ENCODE data around the gene ATG2A.

The ATG2A gene

GRCh38 chr11:64934682-64935358 lies 17.8 kb upstream of the ATG2A start:
- DNase-seq, result no peak
- Histone ChIP-seq H3K36me3 (replicated peaks; ENCODE audit: insufficient read depth, low read length) (no peaks in the 10 kb centered on the region), H4K20me1 (ENCODE audit: insufficient read depth, low read length) (no peaks in the 10 kb centered on the region), H2AFZ (ENCODE audit: low read length) (no peak overlapping the region), H3K4me1 (ENCODE audit: low read length) (no peaks in the 10 kb centered on the region), H3F3A (ENCODE audit: insufficient read depth, low read length) (no peaks in the 10 kb centered on the region), H3K4me3 (ENCODE audit: low read length) (no peak overlapping the region), H3K27me3 (replicated peaks; ENCODE audit: insufficient read depth, low read length) (no peaks in the 10 kb centered on the region), H3K27ac (ENCODE audit: low read length) (no peak overlapping the region), H3K9me2 (replicated peaks; ENCODE audit: insufficient read depth, low read length) (no peaks in the 10 kb centered on the region), H3K9me3 (replicated peaks; ENCODE audit: insufficient read depth, low read length) (no peaks in the 10 kb centered on the region), H3K9ac (ENCODE audit: low read length) (no peak overlapping the region), H3K79me2 (ENCODE audit: low read length) (no peaks in the 10 kb centered on the region), H3K4me2 (ENCODE audit: low read depth, low read length) (no peak overlapping the region)
- TF ChIP-seq EZH2 (optimal IDR thresholded peaks at IDR 0.05; ENCODE audit: low read depth, low read length) (no peak), CTCF (IDR thresholded peaks at IDR 0.05; ENCODE audit: low read length) (no peak), EZH2phosphoT487 (IDR thresholded peaks at IDR 0.05; ENCODE audit: low read length) (no peak)

DNA sequence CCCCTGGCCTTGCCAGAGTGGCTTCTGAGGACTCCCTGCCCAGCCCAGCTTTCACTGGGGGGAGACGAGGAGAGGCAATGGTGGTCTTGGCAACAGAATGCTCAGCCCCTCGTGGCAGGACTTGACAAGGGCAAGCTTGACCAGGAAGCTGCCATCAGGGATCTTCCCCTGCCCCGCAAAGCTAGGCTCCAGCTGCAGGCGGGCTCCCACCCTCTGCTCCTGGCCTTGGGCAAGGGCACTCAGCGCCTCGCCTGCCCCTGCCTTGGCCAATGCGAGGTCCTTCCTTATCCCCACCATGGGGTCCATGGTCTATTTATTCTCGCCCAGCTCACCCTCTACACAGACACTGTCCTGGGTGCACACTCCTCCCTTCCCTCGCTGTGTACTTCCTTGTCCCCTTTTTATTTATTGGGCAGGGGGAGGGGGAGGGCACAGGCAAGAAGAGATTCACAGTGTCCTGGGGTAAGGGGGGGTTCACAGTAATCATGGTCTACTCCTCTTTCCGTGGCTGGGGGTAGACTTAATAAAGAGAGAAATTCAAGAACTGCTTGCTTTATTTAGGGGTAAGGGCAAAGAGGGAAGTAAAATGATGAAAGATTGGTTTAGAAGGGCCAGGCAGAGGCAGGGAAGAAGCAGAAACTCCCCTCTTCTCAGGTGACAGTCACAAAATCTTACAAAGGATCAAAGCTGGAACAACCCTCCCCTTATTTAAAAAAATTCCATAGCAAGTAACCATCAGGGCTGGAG lies 17.1 kb upstream of the ATG2A start:
- Histone ChIP-seq H3K79me2 (ENCODE audit: low read length) (no peaks in the 10 kb centered on the region), H3K36me3 (replicated peaks; ENCODE audit: insufficient read depth, low read length) (no peaks in the 10 kb centered on the region), H3F3A (ENCODE audit: insufficient read depth, low read length) (no peaks in the 10 kb centered on the region), H3K4me1 (ENCODE audit: low read length) (no peaks in the 10 kb centered on the region), H2AFZ (ENCODE audit: low read length) (no peak overlapping the region), H3K4me2 (ENCODE audit: low read depth, low read length) (no peak overlapping the region), H3K27ac (ENCODE audit: low read length) (no peak overlapping the region), H4K20me1 (ENCODE audit: insufficient read depth, low read length) (no peaks in the 10 kb centered on the region), H3K27me3 (replicated peaks; ENCODE audit: insufficient read depth, low read length) (no peaks in the 10 kb centered on the region), H3K9me2 (replicated peaks; ENCODE audit: insufficient read depth, low read length) (no peaks in the 10 kb centered on the region), H3K4me3 (ENCODE audit: low read length) (no peak overlapping the region), H3K9me3 (replicated peaks; ENCODE audit: insufficient read depth, low read length) (no peaks in the 10 kb centered on the region), H3K9ac (ENCODE audit: low read length) (no peak overlapping the region)
- TF ChIP-seq EZH2 (optimal IDR thresholded peaks at IDR 0.05; ENCODE audit: low read depth, low read length) (no peak), EZH2phosphoT487 (IDR thresholded peaks at IDR 0.05; ENCODE audit: low read length) (no peak)
- DNase-seq, result no peak

DNA sequence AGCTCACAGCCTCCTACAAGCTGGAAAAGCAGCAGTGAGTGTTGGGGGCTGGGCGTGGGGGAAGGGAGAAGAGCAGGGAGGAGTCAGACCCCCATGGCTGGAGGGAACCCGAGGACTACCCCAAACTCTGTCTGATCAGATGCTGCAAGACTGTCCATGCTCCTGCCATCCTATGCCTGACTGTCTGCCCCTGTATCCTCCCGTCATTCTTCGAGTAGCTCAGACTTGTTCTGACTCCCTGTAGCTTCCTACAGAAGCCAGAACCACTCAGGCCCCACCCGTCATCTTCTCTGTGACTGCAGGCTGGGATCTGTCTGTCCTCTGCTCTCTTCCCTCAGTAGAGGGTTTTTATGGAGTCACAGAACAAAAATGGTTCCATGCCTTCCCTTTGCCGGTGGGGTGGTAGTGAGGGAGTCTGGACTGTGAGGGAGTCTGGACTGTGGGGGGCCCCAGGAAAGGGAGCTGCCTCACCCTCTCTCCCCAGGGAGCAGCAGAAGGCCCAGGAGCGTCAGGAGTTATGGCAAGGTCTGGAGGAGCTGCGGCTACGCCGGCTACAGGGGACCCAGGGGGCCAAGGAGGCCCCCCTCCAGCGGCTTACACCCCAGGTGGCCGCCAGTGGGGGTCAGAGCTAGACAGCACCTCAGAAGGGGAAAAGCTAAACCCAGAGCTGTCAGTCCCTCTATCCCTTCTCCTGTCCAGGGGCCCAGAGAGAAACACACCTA lies 16.4 kb upstream of the ATG2A start:
- Histone ChIP-seq H3K27ac (ENCODE audit: low read length) (no peak overlapping the region), H3K36me3 (replicated peaks; ENCODE audit: insufficient read depth, low read length) (no peaks in the 10 kb centered on the region), H3K4me2 (ENCODE audit: low read depth, low read length) (no peak overlapping the region), H2AFZ (ENCODE audit: low read length) (no peak overlapping the region), H3K4me3 (ENCODE audit: low read length) (no peak overlapping the region), H3K9ac (ENCODE audit: low read length) (no peak overlapping the region), H3K4me1 (ENCODE audit: low read length) (no peaks in the 10 kb centered on the region), H3K9me2 (replicated peaks; ENCODE audit: insufficient read depth, low read length) (no peaks in the 10 kb centered on the region), H3K27me3 (replicated peaks; ENCODE audit: insufficient read depth, low read length) (no peaks in the 10 kb centered on the region), H3K79me2 (ENCODE audit: low read length) (no peaks in the 10 kb centered on the region), H4K20me1 (ENCODE audit: insufficient read depth, low read length) (no peaks in the 10 kb centered on the region), H3F3A (ENCODE audit: insufficient read depth, low read length) (no peaks in the 10 kb centered on the region), H3K9me3 (replicated peaks; ENCODE audit: insufficient read depth, low read length) (no peaks in the 10 kb centered on the region)
- TF ChIP-seq EZH2phosphoT487 (IDR thresholded peaks at IDR 0.05; ENCODE audit: low read length), result no peak
- no peak for TF ChIP-seq EZH2 (optimal IDR thresholded peaks at IDR 0.05; ENCODE audit: low read depth, low read length)
- DNase-seq, result no peak

DNA sequence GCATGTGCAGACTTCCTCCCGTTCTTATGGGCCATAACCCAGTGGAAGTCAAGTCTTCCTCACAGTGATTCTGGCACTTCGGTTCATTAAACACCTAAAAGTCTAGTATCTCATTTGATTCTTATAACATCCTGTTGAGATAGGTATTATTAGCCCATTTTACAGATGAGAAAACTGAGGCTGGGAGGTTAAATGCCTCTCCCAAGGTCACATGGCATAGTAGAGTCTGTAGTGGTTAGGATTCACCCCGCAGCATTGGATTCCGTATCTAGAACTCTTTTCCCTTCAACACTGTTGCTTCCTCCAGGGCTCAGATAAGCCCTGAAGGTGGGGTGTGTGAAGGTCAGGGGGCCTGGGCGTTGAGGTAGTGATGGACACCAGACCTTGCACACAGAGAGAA lies 15.3 kb upstream of the ATG2A start:
- no peaks in the 10 kb centered on the region for H3F3A ChIP-seq (ENCODE audit: insufficient read depth, low read length)
- H3K4me2 ChIP-seq (ENCODE audit: low read depth, low read length), result no peak overlapping the region
- no peak overlapping the region for H2AFZ ChIP-seq (ENCODE audit: low read length)
- no peaks in the 10 kb centered on the region for H3K9me3 ChIP-seq (replicated peaks; ENCODE audit: insufficient read depth, low read length)
- DNase-seq, result no peak
- H3K27ac ChIP-seq (ENCODE audit: low read length), result no peak overlapping the region
- TF ChIP-seq EZH2 (optimal IDR thresholded peaks at IDR 0.05; ENCODE audit: low read depth, low read length) (no peak), EZH2phosphoT487 (IDR thresholded peaks at IDR 0.05; ENCODE audit: low read length) (no peak), CTCF (IDR thresholded peaks at IDR 0.05; ENCODE audit: low read length) (no peak)
- H3K4me1 ChIP-seq (ENCODE audit: low read length), result no peaks in the 10 kb centered on the region
- no peaks in the 10 kb centered on the region for H3K36me3 ChIP-seq (replicated peaks; ENCODE audit: insufficient read depth, low read length)
- no peaks in the 10 kb centered on the region for H3K9me2 ChIP-seq (replicated peaks; ENCODE audit: insufficient read depth, low read length)
- no peak overlapping the region for H3K4me3 ChIP-seq (ENCODE audit: low read length)
- H3K9ac ChIP-seq (ENCODE audit: low read length), result no peak overlapping the region
- H4K20me1 ChIP-seq (ENCODE audit: insufficient read depth, low read length), result no peaks in the 10 kb centered on the region
- H3K79me2 ChIP-seq (ENCODE audit: low read length), result no peaks in the 10 kb centered on the region
- no peaks in the 10 kb centered on the region for H3K27me3 ChIP-seq (replicated peaks; ENCODE audit: insufficient read depth, low read length)

All from MM.1S (cell line).